Effector memory CD8-positive, alpha-beta T cell (primary cell): ENCODE results near the gene SRGAP2B.
"Not testable (repeated sequence)": the region's sequence is repeated elsewhere in the genome, so short reads cannot be mapped to it uniquely, and the experiment has no call there.

ENCODE experiments used
- ATAC-seq: fragments of 150-1000 bp; cut with Tn5 transposase; replicated peaks from 2 replicates; pipeline ENCODE4 v1.10.0; 2021; ENCODE audit warnings: mild to moderate bottlenecking, moderate library complexity
- DNase-seq, 3 experiments: peaks; one replicate each; pipeline ENCODE4 v3.0.0; 2021
- H3K27ac Mint-ChIP-seq, 2 donors: one replicate each; pipeline ENCODE4 v1.8.0; 2022; ENCODE audit warnings: mild to moderate bottlenecking in 2 of 2, mixed read lengths in 2 of 2, moderate library complexity in 2 of 2
- H3K27me3 Mint-ChIP-seq, 2 donors: one replicate each; pipeline ENCODE4 v1.8.0; 2022; ENCODE audit warnings: mixed read lengths in 2 of 2
- H3K36me3 Mint-ChIP-seq: one replicate; pipeline ENCODE4 v1.8.0; 2022; ENCODE audit warnings: mild to moderate bottlenecking, moderate library complexity, mixed read lengths; ENCODE audit not compliant: insufficient read depth
- H3K4me1 Mint-ChIP-seq, 2 donors: one replicate each; pipeline ENCODE4 v1.8.0; 2022; ENCODE audit warnings: low read depth in 2 of 2, mixed read lengths in 2 of 2
- H3K4me3 Mint-ChIP-seq, 2 donors: one replicate each; pipeline ENCODE4 v1.8.0; 2022; ENCODE audit warnings: mild to moderate bottlenecking in 2 of 2, mixed read lengths in 2 of 2, moderate library complexity in 2 of 2
- H3K9me3 Mint-ChIP-seq, 2 donors: one replicate each; pipeline ENCODE4 v1.8.0; 2022; ENCODE audit warnings: mixed read lengths in 2 of 2
- total RNA-seq, 9 experiments: gene quantifications; one replicate each; lab custom pipeline; 2026; lab: John Stamatoyannopoulos, UW

SRGAP2B gene
- total RNA-seq, result 1.0 to 7.4 (median 2.8) reads per million in 9 experiments

- not testable (repeated sequence) for DNase-seq, H3K36me3 Mint-ChIP-seq, H3K4me1 Mint-ChIP-seq, H3K27me3 Mint-ChIP-seq, H3K9me3 Mint-ChIP-seq, H3K27ac Mint-ChIP-seq
- peak within 1 kb of the TSS in 1 of 2 donors; percentile 82 for H3K4me3 Mint-ChIP-seq
- peak; percentile 81 for ATAC-seq
Observed at GRCh38 chr1:145095284-145096057, at the start of gene SRGAP2B, which contains the start of gene FAM72D. Gene SRGAP2B, minus strand, starts transcription at chr1:145095328. Its CDS starts 2,427 bp downstream, at chr1:145092901. Gene FAM72D, plus strand, starts transcription at chr1:145095974. Its CDS starts 874 bp downstream, at chr1:145096848.

- not testable (repeated sequence) for H3K4me3 Mint-ChIP-seq, DNase-seq, H3K36me3 Mint-ChIP-seq, H3K4me1 Mint-ChIP-seq, H3K9me3 Mint-ChIP-seq, H3K27me3 Mint-ChIP-seq, ATAC-seq, H3K27ac Mint-ChIP-seq
Observed at GRCh38 chr1:145144264-145144913, 49.3 kb upstream of the SRGAP2B start.

- DNase-seq, H3K27ac Mint-ChIP-seq, H3K9me3 Mint-ChIP-seq, H3K4me1 Mint-ChIP-seq, ATAC-seq, H3K4me3 Mint-ChIP-seq, H3K36me3 Mint-ChIP-seq, H3K27me3 Mint-ChIP-seq: not testable (repeated sequence)
Observed at GRCh38 chr1:145140549-145140948, 45.4 kb upstream of the SRGAP2B start.

GRCh38 chr1:145134476-145134875, 39.3 kb upstream of the SRGAP2B start:
- H3K27ac Mint-ChIP-seq, H3K27me3 Mint-ChIP-seq, H3K36me3 Mint-ChIP-seq, H3K4me3 Mint-ChIP-seq, H3K4me1 Mint-ChIP-seq, H3K9me3 Mint-ChIP-seq, DNase-seq, ATAC-seq: not testable (repeated sequence)

- DNase-seq, H3K9me3 Mint-ChIP-seq: not testable (repeated sequence)
Observed at GRCh38 chr1:145128697-145129469, 33.8 kb upstream of the SRGAP2B start.

GRCh38 chr1:145127144-145127543, 32.0 kb upstream of the SRGAP2B start:
- H3K36me3 Mint-ChIP-seq, H3K4me1 Mint-ChIP-seq, H3K9me3 Mint-ChIP-seq, ATAC-seq, H3K4me3 Mint-ChIP-seq, H3K27ac Mint-ChIP-seq, H3K27me3 Mint-ChIP-seq, DNase-seq: not testable (repeated sequence)

More at GRCh38 chr1:145128697-145129469, 33.8 kb upstream of the SRGAP2B start:
- H3K4me1 Mint-ChIP-seq, H3K36me3 Mint-ChIP-seq, ATAC-seq, H3K27me3 Mint-ChIP-seq, H3K4me3 Mint-ChIP-seq, H3K27ac Mint-ChIP-seq: not testable (repeated sequence)

GRCh38 chr1:145125112-145125511, 30.0 kb upstream of the SRGAP2B start:
- not testable (repeated sequence) for ATAC-seq, H3K9me3 Mint-ChIP-seq, H3K27ac Mint-ChIP-seq, H3K36me3 Mint-ChIP-seq, H3K27me3 Mint-ChIP-seq, H3K4me3 Mint-ChIP-seq, H3K4me1 Mint-ChIP-seq, DNase-seq

GRCh38 chr1:145123992-145124641, 29.0 kb upstream of the SRGAP2B start:
- H3K36me3 Mint-ChIP-seq, H3K9me3 Mint-ChIP-seq, H3K4me1 Mint-ChIP-seq, H3K4me3 Mint-ChIP-seq, ATAC-seq, H3K27me3 Mint-ChIP-seq, DNase-seq, H3K27ac Mint-ChIP-seq: not testable (repeated sequence)

- H3K4me1 Mint-ChIP-seq, H3K4me3 Mint-ChIP-seq, H3K27ac Mint-ChIP-seq, DNase-seq, ATAC-seq, H3K9me3 Mint-ChIP-seq, H3K27me3 Mint-ChIP-seq, H3K36me3 Mint-ChIP-seq: not testable (repeated sequence)
Observed at GRCh38 chr1:145123062-145123395, 27.9 kb upstream of the SRGAP2B start.

GRCh38 chr1:145122344-145123061, 27.4 kb upstream of the SRGAP2B start:
- ATAC-seq, H3K9me3 Mint-ChIP-seq, DNase-seq, H3K27me3 Mint-ChIP-seq, H3K4me1 Mint-ChIP-seq, H3K27ac Mint-ChIP-seq, H3K36me3 Mint-ChIP-seq, H3K4me3 Mint-ChIP-seq: not testable (repeated sequence)

GRCh38 chr1:145119842-145120241, 24.7 kb upstream of the SRGAP2B start:
- H3K4me3 Mint-ChIP-seq, DNase-seq, ATAC-seq, H3K4me1 Mint-ChIP-seq, H3K27me3 Mint-ChIP-seq, H3K36me3 Mint-ChIP-seq, H3K27ac Mint-ChIP-seq, H3K9me3 Mint-ChIP-seq: not testable (repeated sequence)

- H3K9me3 Mint-ChIP-seq, H3K4me1 Mint-ChIP-seq, H3K36me3 Mint-ChIP-seq, H3K4me3 Mint-ChIP-seq, ATAC-seq, H3K27ac Mint-ChIP-seq, DNase-seq, H3K27me3 Mint-ChIP-seq: not testable (repeated sequence)
Observed at GRCh38 chr1:145115587-145116493, 20.7 kb upstream of the SRGAP2B start.
